Measurements from ENCODE around the gene NANOS3.

- no peak for TF ChIP-seq ZNF768 (CRISPR knock-in tag; IDR thresholded peaks at IDR 0.05)
- no peak for TF ChIP-seq ZNF10 (CRISPR knock-in tag; IDR thresholded peaks at IDR 0.05; ENCODE audit: borderline replicate concordance, low read depth)
- no peak for TF ChIP-seq MEIS1 (CRISPR knock-in tag; IDR thresholded peaks at IDR 0.05; ENCODE audit: borderline replicate concordance)
Observed at GRCh38 chr19:13887018-13887436, 10.1 kb downstream of the NANOS3 start.

Data from HepG2 (cell line).